Epithelial cell of prostate (primary cell): Measurements from ENCODE around the gene XCL1.

Experiments used
- DNase-seq: peaks from one replicate; pipeline ENCODE4 v3.0.0-alpha.2; 2011; ENCODE audit warnings: low read depth, low spot score
- H3K27ac ChIP-seq: fragments of 450-650 bp; 2 replicates; pipeline ENCODE4 v1.5.1; 2017; ENCODE audit warnings: mild to moderate bottlenecking

The XCL1 gene

DNA sequence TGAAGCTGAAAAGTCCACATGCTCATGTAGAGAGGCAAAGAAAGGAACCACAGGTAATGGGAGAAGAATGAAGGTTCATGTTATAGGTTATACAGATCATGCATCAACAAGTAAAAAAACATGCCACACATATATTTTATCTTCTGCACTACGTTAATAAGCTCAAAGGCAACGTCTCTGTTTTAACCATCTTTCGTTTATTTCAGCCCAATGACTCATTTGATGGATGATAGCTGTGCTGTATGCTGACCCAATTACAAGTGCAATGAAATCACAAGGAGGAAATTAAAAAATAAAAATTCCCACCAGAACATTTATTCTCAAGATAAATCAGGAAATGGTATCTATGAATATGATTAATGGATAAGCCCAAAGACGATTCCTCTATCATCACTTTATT, 24.6 kb downstream of the XCL1 start:
- no peak overlapping the region for H3K27ac ChIP-seq
- no peak for DNase-seq

DNA sequence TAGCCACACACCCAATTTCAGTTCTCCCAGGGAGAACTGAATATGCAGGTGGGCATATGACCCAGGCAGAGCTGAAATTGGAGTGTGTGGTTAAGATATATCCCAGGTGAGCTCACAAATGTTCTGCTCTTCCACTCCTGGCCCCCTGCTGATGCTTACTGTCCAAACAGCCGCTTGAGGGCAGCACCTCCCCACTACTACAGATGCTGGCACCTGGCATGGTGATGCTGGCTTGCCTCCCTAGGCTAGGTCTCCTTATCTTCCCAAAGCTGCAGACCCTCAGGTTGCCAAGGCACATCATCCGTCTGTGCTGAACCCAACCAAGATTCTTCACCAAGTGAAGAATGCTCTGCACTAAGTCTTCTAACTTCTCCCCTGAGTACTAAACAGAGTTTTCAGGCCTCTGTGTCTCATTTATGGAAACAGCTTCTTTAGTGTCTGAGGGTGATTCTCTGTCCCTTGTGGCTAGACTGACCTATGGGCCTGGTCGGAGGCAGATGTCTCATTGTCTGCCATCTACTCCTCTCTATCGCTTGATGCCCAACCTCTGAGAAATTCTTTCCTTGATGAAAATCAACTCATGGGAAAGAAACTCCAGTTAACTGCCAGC, 27.2 kb downstream of the XCL1 start:
- no peak overlapping the region for H3K27ac ChIP-seq
- DNase-seq, result no peak

DNA sequence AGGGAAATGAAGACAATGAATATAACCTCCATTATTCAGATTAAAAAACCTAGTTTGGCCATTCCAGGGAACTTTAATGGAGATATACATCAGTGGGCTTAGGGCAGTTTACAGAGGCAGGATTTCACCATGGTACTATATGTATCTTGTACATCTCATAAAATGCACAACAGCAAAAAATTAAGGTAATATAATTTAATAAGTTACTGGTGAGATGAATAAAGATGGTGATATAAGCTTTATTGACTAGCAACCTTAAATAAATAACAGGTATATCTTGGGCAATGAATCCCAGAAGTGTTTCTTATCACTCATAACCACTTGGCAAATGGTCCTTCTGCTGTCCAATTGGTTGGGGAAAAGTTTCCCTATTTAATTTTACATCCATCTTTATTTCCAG, 29.0 kb downstream of the XCL1 start:
- DNase-seq, result no peak
- no peak overlapping the region for H3K27ac ChIP-seq

DNA sequence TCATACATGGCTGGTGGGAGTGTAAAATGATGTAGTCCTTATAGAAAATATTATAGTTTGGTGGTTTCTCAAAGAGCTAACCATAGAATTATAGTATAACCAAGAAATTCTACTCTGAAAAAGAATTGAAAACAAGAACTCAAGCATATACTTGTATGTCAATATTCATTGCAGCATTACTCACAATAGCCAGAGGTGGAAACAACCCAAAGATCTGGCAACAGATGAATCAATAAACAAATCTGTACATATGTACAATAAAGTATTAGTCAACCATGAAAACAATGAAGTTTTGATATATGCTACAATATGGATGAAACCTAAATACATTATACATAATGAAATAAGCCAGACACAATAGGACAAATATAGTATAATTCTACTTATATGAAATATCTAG, 29.7 kb downstream of the XCL1 start:
- DNase-seq, result no peak
- no peak overlapping the region for H3K27ac ChIP-seq

DNA sequence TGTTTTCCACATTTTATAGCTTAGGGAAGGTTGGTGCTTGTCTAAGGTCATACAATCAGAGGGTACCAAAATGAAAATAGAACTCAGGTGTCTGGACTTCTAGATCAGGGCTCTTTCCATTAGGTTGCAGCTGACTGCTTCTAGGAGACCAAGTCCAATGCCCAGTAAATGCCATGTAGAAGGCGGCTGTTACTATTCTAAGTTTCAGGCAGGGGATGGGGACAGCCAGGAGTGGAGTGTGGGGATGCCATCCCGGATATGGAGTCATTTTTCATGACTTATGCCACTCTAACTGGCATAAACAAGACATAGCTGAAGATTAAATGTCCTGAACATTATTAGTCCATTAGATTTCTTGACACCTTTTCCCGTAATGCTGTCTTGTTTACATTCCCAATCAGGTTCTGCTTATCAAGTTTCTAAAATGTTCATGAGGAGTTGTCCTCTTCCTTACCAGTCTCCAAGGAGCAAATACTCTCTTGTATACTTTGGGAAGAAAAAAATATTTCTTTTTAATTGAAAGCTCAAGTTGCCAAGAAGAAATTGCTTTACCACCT, 31.5 kb downstream of the XCL1 start:
- H3K27ac ChIP-seq, result no peak overlapping the region

DNA sequence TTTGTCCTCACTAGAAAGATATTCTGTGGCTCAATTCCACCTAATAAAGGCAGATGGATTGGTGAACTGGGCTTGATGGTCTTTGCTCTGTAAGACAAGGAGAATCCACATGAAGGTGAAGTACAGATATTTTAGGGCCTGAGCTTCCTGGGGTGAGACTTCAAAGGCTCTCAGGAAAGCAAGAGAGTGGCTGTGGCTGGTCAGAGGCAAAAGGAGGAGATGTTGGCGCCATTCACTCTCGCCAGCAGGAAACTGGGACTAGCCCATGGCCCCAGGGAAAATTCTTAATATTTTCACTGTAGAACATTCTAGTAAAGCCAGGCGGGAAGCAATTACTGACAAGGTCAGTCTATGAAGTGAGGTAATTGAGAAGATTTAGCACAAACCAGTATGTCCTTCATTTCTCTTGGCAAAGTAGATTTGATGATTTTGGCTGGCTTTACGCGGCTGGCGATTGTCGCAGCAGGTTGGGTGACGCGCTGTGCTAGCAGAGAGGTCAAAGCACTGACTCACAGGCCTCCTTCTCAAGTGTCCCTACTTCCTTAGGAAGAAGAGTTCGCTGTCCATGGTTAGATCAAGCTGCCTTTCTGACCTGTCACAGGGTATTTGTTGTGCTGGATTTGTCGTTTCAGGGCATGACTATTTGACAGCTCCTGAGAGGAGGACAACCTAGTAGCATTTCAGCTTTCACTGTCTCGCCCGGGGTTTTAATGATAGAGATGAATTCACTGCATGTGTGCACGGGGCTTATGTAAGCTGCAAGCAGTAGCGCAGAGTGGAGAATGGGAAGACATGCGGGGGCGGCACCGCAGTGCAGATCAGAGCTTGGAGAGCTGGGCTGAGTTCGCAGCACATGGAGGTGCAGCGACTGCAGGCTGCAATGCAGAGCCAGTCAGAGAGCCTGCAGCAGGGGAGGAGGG, 32.7 kb downstream of the XCL1 start:
- no peak for DNase-seq
- H3K27ac ChIP-seq, result no peak overlapping the region

More for the DNA sequence above, 31.5 kb downstream of the XCL1 start:
- DNase-seq, result no peak

DNA sequence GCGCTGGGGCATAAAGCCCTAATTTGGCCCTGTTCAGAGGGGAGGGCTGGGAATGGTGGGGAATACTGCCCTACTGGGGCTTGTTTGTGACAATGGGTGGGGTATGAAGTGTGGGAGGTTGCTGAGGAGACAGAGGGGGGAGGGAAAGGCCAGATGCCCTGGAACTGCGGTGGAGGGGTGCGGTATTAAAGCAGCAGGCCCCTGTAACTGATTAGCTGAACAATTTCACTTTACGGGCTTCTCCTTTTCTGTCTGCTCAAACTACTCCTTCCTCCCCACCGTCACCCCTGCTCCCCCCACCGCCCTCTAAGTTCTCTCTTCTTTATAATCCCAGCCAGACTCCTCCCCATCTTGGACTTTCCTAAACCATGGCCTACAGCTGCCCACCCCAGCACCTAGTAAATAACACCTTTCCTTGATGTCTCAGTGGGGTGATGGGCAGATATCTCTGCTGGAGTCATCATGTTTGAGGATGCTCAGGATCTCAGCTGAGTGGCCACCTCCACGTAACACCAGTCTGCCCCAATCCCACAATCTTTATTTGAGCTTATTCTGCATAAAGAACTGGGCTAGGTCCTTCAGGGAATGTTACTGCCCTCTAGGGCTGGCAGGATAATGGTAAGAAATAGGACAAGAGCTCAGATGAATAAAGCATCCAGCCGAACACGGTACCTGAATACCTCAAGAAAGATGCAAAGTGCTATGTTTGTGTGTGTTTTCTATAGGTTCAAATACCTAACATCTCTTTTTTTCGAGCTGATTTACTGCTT, 33.5 kb downstream of the XCL1 start:
- DNase-seq, result no peak
- no peak overlapping the region for H3K27ac ChIP-seq

DNA sequence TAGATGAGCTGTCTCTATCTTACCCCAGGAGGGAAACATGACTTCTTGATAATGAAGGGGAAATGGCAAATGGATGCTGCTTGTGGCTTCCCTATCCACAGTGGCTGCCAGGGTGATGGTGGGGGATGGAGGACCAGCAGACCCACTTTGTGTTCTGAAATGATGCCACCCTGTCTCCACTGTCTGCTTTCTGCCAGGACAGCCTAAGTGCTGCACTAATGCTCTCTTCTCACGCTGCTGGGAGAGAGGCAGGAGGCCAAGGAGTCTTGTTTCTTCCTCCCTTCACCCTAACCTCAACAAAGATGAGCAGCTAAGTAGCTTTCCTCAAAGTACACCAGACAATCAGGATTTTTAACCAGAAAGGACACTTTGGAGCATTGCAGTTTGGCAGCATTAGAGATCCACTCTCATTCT, 36.6 kb downstream of the XCL1 start:
- no peak for DNase-seq

DNA sequence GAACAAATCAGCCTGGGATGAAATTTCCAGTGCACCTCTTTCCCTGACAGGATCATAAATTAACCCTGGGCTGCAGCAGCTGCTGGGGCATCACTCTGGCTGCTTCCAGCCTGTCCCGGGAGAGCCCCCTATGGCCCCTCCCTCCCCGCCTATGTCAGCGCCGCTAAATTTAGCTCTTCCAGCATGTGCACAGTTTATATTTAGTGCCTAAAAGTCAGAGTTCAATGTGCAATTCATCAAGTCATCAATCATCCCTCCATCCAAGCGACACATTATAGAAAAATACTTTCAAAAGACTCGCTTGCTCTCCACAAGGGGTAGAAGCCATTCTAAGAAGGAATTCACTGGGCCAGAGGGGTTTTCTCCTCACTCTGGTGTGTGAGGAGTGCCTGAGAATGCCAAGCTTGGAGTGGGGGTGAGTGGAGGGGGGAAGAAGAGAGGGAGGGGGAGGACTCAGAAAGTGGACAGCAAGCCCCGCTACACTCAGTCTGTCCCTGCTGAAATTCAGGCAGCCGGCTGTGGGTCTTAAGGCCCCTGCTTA, 37.4 kb downstream of the XCL1 start:
- H3K27ac ChIP-seq, result no peak overlapping the region
- DNase-seq, result no peak

More for the DNA sequence above, 36.6 kb downstream of the XCL1 start:
- H3K27ac ChIP-seq, result no peak overlapping the region

DNA sequence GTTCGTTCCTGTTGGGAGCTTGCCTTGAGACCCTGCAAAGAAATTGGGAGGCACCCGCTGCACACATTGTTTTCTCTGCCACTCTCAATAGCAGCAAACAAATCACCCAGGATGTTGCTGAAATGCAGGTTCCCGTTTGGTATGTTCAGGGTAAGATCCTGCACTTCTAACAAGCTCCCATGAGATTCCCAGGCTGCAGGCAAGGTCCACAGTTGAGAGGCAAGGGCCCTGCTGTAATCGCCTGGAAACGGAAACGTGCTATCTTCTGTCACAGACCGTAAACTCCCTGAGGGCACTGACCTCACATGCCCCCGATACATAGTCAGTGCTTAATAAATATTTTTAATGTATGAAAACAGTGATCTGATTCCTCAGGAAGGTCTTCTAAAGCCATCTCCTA, 37.8 kb downstream of the XCL1 start:
- no peak for DNase-seq
- no peak overlapping the region for H3K27ac ChIP-seq

DNA sequence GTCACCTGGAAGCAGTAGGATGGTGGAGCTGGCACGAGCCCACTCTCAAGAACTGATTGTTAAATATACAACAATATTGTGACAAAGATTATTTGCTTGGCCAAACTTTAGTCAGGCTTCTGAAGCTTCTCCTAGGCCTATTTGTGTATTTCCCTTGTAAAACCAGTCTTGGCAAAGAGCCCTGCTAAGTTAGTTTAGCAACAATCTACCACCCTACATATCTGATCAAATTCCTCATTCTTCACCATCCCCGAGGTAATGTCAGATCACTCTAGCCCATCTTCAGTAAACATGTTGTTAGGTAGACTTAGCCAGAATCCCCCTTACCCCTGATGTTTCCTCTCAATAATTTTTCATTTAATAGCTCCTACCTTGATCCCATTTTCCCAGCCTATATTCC, 39.6 kb downstream of the XCL1 start:
- no peak for DNase-seq
- no peak overlapping the region for H3K27ac ChIP-seq

DNA sequence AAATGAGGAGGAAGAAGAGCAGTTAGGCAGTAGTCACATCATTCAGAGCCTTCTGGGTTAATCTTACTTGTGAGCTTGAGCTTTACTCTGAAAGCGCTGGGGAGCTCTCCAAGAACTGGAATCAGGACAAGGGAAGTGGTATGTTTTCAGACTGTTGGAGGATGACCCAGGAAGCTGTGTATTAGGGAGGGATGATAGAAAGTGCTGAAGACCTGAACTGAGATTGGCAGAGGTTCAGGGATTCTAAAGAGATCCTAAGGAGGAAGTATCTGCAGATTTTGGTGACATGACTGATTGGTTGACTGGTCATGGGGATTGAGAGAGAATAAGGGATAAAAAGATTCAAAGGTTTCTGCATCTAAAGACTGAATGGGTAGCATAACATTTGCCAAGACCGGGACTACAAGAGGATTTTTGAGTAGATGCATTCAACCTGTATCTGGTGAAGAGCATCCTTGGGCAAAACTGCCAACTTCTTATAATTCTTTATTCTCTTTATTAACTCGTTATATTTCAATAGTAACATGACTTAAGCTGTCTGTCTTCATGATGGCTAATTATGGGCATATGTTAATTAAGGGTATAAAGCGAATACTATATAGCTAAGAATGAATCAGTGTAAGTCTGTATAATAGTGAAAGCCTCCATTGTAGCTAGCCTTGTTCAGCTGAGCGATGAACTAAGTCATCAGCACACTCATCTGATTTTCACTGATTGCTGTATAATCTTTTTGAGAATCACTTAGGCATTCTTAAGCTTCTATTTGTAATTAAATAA, 41.8 kb downstream of the XCL1 start:
- H3K27ac ChIP-seq, result no peak overlapping the region
- no peak for DNase-seq

DNA sequence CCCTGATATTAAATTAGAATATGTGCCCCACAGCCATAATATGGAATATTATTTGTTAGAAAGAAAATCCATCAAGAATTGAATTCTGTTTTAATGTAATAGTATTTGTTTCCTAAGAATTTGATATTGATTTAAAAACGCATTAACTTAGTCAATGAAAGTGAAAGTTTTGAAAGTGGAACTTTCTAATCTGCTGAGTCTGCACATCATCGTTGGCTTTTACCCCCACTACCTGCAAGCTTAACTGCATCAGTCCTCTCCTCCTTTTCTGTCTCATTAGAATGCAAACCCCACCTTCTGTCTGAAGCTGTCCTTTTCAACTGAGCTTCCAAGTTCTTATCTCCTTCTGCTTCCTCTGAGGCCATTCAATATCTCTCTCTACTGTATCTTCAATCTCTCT, 42.5 kb downstream of the XCL1 start:
- H3K27ac ChIP-seq, result no peak overlapping the region
- no peak for DNase-seq

DNA sequence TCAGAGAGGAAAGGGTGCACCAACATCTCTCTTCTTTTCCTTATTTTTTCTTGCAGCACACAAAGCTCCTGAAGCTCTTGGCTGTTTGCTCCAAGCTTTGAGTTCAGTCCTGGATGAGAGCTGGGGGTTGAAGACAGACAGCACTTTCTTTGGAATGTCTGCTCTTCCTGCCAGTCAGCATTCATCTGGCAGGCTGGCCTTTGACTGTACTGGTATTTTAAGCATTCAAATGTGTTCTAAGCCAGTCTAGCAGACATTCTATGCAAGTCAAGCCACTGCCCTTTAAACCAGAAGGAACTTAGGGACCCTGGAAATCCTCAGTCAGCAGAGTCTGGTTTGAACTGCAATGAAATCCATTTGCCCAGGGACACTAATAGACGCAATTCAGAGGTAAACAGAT, 45.0 kb downstream of the XCL1 start:
- no peak overlapping the region for H3K27ac ChIP-seq
- DNase-seq, result no peak

DNA sequence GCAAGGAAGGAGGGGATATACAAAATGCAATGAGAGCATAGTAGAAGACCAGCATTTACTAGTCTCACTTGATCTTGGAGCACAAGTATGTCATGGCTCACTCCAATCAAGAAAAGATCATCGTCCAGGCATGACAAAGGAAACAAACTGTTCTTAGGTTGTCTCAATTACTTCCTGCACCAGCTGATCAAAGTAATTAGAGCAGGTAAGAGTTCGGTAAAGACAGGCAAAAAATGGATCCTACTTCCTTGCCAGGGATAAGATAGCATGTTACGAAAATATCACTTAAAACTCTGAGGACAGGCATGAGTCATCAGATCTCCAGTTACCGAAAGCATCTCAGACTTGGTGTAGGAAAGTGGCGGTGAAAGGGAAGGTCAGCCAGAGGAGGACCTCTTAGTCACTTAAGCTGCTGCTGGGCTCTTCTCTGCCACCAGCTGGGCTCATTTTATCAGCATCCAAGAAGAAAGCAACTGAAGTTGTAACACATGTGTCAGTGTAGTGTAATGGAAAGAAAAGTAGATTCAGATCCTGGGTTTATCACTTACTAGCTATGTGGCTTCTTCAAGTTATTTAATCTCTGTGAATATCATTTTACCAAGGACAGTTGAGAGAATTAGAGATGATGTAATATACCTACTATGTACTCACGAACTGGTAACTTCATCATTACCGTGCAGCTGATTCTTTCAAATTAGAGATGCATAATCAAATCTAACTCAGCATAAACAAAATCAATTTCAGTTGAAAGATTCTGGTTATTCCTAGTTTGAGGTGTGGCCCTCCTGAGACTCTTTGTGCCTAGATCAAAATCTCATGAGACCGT, 46.8 kb downstream of the XCL1 start:
- peak; percentile 36 for DNase-seq
- H3K27ac ChIP-seq, result no peak overlapping the region

DNA sequence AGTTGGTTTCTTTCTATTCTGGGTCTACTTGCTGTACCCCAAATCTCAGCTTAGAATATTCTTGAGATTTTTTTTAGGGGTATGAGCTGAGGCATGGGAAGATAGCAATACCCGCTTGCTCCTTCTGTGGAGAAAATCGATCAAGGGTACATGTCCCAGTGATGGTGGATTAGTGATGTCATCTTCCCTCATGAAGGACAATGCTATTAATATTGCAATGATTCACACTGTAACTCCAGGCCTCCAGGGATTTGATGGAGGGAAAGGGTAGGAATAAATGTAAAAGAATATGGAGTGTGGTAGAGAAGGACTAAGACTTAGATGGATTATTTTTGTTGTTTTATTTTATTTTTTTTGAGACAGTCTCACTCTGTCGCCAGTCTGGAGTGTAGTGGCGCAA, 47.4 kb downstream of the XCL1 start:
- no peak for DNase-seq
- no peak overlapping the region for H3K27ac ChIP-seq

DNA sequence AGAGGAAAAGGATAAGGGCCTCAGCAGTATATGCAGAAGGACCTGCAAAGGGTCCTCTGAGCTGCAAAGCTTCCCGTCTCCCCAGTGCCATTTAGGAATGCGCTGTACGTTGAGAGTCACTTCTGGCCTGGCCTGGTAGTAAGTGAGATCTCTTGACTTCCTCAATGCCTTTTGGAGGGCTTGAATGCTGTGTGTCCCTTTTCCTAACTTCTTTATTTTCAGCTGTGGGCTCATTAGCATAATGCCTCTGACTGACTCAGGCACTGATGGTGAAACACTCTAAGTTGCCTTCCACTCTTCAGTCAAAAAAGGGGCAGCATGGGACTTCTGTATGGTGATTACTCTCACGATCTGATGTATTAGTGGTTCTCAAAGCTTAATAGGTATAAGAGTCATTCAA, 49.9 kb downstream of the XCL1 start:
- no peak for DNase-seq
- H3K27ac ChIP-seq, result no peak overlapping the region

DNA sequence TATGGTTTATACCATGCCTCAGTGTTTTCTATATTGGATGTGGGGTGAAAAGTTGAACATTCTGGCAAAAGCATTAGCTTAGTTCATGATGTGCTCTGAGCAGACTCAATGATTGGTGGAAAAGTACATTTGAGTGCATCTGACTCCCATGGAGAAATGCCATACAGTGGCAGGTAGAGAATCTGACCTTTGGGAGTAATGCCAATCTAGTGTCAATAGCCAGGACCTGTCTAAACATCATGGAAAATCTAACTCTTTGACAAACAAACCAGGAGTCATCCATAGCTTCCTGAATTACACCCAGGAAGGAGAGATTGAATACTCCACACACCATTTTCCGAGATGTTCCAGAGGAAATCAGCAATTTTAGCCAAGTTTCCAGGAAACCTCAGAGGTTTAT, 51.0 kb downstream of the XCL1 start:
- DNase-seq, result no peak
- H3K27ac ChIP-seq, result no peak overlapping the region

DNA sequence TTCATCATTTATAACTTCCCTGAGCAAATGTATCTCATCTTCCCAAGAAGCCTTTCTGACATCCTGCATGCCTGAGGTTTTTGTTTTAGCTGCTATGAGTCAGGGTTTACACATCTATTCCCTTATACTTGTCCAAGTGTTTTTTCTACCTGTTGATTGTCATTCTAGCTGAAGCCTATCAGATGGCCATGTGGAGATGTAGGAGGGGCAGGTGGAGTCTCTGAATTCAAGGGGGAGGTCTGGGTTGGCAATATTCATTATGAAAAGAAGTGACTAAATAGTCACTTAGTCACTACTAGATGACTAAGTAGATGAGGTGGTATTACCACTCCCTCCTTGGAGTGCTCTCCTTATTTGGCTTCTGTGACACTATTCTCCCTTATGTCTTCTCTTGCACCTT, 52.4 kb downstream of the XCL1 start:
- peak overlapping the region; percentile 72 for H3K27ac ChIP-seq

More for the DNA sequence above, 52.4 kb downstream of the XCL1 start:
- peak; percentile 98 for DNase-seq
